Upper lobe of left lung (tissue), 6 donors: ENCODE results near the gene UBASH3B. TPM values are rescaled to one million over a fixed set of nuclear protein-coding genes. Genes with fewer than 3 reads are reported as not detected.
A peak's percentile ranks its signal among the peaks of the same experiment; 100 is the strongest.

Experiments
- ATAC-seq, 2 donors: fragments of 200-7000 bp; cut with Tn5 transposase; one replicate each; pipeline ENCODE4 v1.9.1; 2022; ENCODE audit warnings: mild to moderate bottlenecking in 2 of 2, moderate library complexity in 2 of 2; ENCODE audit not compliant: low FRiP score in 2 of 2
- DNase-seq, 2 donors: peaks; one replicate each; pipeline ENCODE4 v3.0.0-alpha.2; 2019 to 2020
- H3K27ac ChIP-seq, 4 donors: fragments of 200-600 bp; sonication (generic); one replicate each; pipeline ENCODE4 v1.5.1; 2016 to 2019
- H3K27me3 ChIP-seq, 4 donors: fragments of 200-600 bp; sonication (generic); one replicate each; pipeline ENCODE4 v1.5.1; 2017 to 2019
- H3K36me3 ChIP-seq, 4 donors: fragments of 200-600 bp; sonication (generic); one replicate each; pipeline ENCODE4 v1.5.1; 2016 to 2019
- H3K4me1 ChIP-seq, 4 donors: fragments of 200-600 bp; sonication (generic); one replicate each; pipeline ENCODE4 v1.5.1; 2018 to 2019
- H3K4me3 ChIP-seq, 4 donors: fragments of 200-600 bp; sonication (generic); one replicate each; pipeline ENCODE4 v1.5.1; 2017 to 2019; ENCODE audit warnings: mild to moderate bottlenecking in 2 of 4, moderate library complexity in 1 of 4
- H3K9me3 ChIP-seq, 4 donors: fragments of 200-600 bp; sonication (generic); one replicate each; pipeline ENCODE4 v1.5.1; 2018 to 2019
- CTCF ChIP-seq, 6 experiments: fragments of 450-650 bp in 4 of 6; fragments of 200-600 bp in 2 of 6; sonication (generic) in 2 of 6; IDR thresholded peaks; one replicate each; pipeline ENCODE4 v1.5.1; 2016 to 2019; ENCODE audit warnings: antibody characterized with exemption in 6 of 6
- EP300 ChIP-seq, 4 donors: sonication (generic); formaldehyde crosslinking; IDR thresholded peaks; one replicate each; pipeline ENCODE4 v1.5.1; 2017; ENCODE audit warnings: antibody characterized with exemption in 4 of 4, control low read depth in 2 of 4
- POLR2A ChIP-seq, 4 donors: fragments of 450-650 bp; IDR thresholded peaks; one replicate each; pipeline ENCODE4 v1.5.1; 2016 to 2017; ENCODE audit warnings: antibody characterized with exemption in 4 of 4, mild to moderate bottlenecking in 2 of 4
- POLR2AphosphoS5 ChIP-seq, 2 donors: sonication (generic); formaldehyde crosslinking; IDR thresholded peaks; one replicate each; pipeline ENCODE4 v1.5.1; 2017; ENCODE audit warnings: antibody characterized with exemption in 2 of 2
- WGBS, 2 donors: methylation state at CpG; one replicate each; pipeline ENCODE4 v1.1.5; 2017 to 2018; 5-methylcytosine and 5-hydroxymethylcytosine counted together
- total RNA-seq, 6 donors: library from RNA; depleted of rRNA in 4 of 6; stranded (reverse); fragments of >200 nt in 4 of 6; gene quantifications; one replicate each; pipeline versions ENCODE4 v1.1.0 to v1.2.1, GENCODE V29; 2016 to 2021
- donor health status: DM: no; HTN: no; CAD: no; lungs with moderate emphysema.
- donor health status: DM: no; HTN: yes; CAD: no; lungs with severe emphysema.

The UBASH3B gene
- total RNA-seq, 6 donors from 2014 or later, result 24.0 to 54.2 (median 40.4) TPM

- no peak for ATAC-seq
- no peak for DNase-seq
These were observed 1.5 kb upstream of the UBASH3B start for GRCh38 chr11:122653916-122654585.

DNA sequence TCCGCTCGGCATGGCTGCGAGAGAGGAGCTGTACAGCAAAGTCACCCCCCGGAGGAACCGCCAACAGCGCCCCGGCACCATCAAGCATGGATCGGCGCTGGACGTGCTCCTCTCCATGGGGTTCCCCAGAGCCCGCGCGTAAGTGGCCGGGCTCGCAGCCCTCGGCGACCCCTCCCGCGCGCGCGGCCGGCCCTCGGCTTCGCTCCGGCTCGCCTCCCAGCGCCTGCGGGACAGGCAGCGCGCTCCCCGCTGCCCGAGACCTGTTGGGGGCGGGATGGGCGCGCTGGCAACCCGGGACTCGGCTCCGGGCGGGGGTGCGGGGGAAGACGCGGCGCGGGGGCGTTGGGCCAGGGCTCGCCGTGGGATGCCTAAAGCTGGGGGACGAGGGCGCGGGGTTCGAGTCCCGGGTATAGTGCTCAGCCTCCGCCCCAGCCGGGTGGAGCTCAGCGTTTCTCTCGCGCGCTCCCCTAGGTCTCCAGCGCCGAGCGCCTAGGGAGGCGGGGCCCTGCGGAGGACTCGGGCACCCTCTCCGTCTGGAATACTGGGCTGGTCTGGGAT, 630 bp downstream of the UBASH3B start:
- Histone ChIP-seq H3K4me1 (peaks cover 11 to 27% (median 21%) of the 10 kb centered on the region in 4 donors), H3K4me3 (peak overlapping the region; percentile 73 to 93 (median 84)), H3K27ac (peak overlapping the region; percentile 93 to 97 (median 94)), H3K27me3 (no peaks in the 10 kb centered on the region), H3K36me3 (no peaks in the 10 kb centered on the region), H3K9me3 (no peaks in the 10 kb centered on the region)
- peak; percentile 58 to 77 for ATAC-seq
- WGBS, 2 donors, result 0% methylated on average over 15 to 22 of the region's 66 CpGs
- peak; percentile 50 to 93 for DNase-seq
- TF ChIP-seq CTCF (IDR thresholded peaks at IDR 0.05) (no peak), POLR2A (IDR thresholded peaks at IDR 0.05) (peak in 1 of 4 donors; percentile 14)

More at GRCh38 chr11:122653916-122654585, 1.5 kb upstream of the UBASH3B start:
- TF ChIP-seq POLR2A (IDR thresholded peaks at IDR 0.05) (no peak), POLR2AphosphoS5 (IDR thresholded peaks at IDR 0.05) (no peak), EP300 (IDR thresholded peaks at IDR 0.05) (no peak), CTCF (IDR thresholded peaks at IDR 0.05) (no peak)
- Histone ChIP-seq H3K9me3 (no peaks in the 10 kb centered on the region), H3K27ac (no peak overlapping the region), H3K4me3 (no peak overlapping the region), H3K4me1 (peaks cover 11 to 27% (median 19%) of the 10 kb centered on the region in 4 donors), H3K27me3 (no peaks in the 10 kb centered on the region), H3K36me3 (no peaks in the 10 kb centered on the region)
- 58 to 68% methylated on average over 7 of the region's 7 CpGs for WGBS, 2 donors

DNA sequence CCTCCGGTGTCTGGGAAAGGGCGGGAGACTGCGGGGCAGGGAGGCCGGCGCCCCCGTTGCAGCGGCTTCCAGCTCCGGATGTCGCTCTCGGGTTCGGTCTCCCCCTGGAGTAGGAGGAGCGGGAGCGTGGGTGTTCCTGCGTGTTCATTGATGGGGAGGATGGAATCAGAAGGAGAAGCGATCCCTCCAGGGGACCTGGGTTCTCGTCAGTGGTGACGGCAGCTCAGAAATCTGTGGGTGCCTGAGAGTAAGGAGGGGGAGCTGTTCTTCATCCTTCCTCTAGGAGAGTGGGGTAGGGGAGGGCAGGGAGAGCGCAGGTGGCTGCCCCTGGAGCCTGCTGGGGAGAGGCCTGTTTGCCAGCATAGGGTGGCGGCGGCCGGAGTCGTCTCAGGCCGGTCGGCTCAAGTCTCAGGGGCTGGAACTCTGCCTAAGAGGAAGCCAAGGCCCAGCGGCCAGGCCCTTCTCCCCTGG, 1.1 kb downstream of the UBASH3B start:
- TF ChIP-seq POLR2A (IDR thresholded peaks at IDR 0.05), result no peak
- no peak for TF ChIP-seq EP300 (IDR thresholded peaks at IDR 0.05)
- peak in 1 of 2 donors; percentile 7 for TF ChIP-seq POLR2AphosphoS5 (IDR thresholded peaks at IDR 0.05)
- peak in 1 of 6 experiments; percentile 27 for TF ChIP-seq CTCF (IDR thresholded peaks at IDR 0.05)
- ATAC-seq (peak; percentile 41 to 58), DNase-seq (peak; percentile 64 to 76)
- 1 to 3% methylated on average over 13 to 19 of the region's 25 CpGs for whole genome bisulfite sequencing, 2 donors
- Histone ChIP-seq H3K27me3 (no peaks in the 10 kb centered on the region), H3K27ac (peak overlapping the region; percentile 93 to 97 (median 94)), H3K4me3 (peak overlapping the region; percentile 73 to 93 (median 84)), H3K9me3 (no peaks in the 10 kb centered on the region), H3K4me1 (peaks cover 11 to 27% (median 21%) of the 10 kb centered on the region in 4 donors), H3K36me3 (no peaks in the 10 kb centered on the region)

DNA sequence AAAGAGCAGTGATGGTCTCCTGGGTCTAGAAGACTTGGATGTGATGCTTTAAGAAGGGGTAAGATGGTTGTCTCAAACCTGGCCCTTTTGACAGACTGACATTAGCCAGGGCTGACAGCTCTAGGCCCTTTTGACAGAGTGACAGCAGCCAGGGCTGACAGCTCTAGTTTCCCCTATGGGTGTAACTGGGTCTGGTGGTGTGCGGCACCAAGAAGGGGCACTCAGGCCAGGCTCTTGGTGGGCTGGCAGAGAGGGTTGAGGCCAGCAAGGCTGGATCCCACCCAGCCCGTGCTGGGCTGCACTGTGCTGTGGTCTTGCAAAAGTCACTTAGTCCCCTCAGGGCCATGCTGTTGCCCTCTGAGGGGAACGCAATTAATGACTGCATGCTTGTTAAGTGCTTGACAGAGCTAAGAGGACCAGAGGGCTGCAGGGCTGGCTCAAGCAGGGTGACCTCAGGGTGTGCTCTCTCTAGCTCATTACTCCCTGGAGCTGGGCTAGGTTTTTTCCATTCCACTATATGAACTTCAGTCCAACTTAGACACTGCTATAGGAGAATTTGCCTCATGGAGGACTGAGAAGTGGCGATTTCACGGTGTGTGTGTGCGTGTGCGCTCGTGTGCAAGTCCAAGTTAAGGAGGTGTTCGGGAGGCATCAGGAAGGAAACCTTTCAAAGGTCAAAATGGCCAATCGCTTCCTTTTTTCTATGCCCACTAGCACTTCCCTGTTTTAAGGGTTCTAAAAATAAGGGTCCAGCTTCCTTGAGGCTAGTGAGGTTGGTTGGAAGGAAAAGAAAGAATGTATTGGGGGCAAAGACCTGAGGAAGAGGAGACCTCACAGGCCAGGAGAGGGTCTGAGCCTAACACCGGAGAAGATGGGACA, 4.4 kb downstream of the UBASH3B start:
- ATAC-seq, result no peak
- peaks cover 11 to 29% (median 19%) of the 10 kb centered on the region in 4 donors for H3K4me1 ChIP-seq
- DNase-seq, result no peak
- no peak overlapping the region for H3K4me3 ChIP-seq
- no peak overlapping the region for H3K27ac ChIP-seq
- no peak for TF ChIP-seq EP300 (IDR thresholded peaks at IDR 0.05)
- WGBS, 2 donors, result 72 to 88% methylated on average over 9 to 11 of the region's 11 CpGs
- H3K9me3 ChIP-seq, result no peaks in the 10 kb centered on the region
- H3K36me3 ChIP-seq, result no peaks in the 10 kb centered on the region
- H3K27me3 ChIP-seq, result no peaks in the 10 kb centered on the region
